GM19395 (cell line): ENCODE data around the gene NBPF1.
"Not testable (repeated sequence)": the region's sequence is repeated elsewhere in the genome, so short reads cannot be mapped to it uniquely, and the experiment has no call there.

Source experiments
- ATAC-seq: cut with Tn5 transposase; IDR thresholded peaks from one replicate; pipeline ENCODE4 v1.9.1; 2021; ENCODE audit warnings: mild to moderate bottlenecking, moderate library complexity; ENCODE audit not compliant: unreplicated experiment

The NBPF1 gene

DNA sequence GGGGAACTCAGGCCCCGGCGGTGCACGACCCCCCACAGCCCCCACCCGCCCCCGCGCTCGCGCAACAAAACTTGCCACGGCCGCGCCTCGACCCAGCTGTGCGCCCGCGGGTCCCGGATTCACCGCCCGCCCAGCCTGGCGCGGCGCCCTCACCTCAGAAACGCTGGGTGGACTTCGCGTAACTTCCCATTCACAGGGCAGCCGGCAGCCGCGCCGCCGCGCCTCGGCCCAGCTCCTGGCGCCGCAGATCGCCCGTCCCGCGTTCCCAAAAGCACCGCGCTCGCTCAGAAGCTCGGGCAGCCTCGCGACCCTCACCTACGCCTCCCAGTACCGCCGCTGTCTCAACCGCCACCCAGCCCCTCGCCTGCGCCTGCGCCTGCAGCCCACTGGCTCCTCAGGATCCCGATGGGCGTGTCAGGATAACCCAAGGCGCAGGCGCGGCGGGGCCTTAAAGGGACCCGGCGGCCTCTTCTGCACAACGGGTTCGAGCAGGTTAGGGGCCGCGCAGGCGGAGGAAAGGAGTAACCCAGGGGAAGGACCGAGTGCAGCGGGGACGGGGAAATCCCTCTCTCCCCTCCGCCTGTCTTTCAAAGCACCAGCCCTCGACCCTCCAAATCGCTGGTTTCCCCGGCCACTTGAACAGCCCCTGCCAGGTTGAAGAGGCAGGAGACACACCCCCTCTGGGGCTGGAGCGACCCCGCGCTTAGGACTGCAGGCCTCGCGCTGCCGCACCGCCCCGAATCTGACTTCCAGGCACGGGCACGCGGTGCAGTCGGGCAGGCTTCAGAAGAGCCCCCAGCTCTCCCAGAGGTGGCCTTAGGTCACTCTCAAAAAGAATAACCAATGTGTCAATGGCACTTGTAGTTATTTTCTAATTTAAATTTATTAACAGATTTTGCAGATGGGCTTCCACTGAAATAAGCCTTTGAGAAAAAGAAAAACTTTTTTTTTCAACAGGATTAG is at the start of gene NBPF1:
Gene NBPF1, minus strand, starts transcription at position 380 of the 963 bp plus-strand sequence.
- ATAC-seq, result peak; percentile 86

DNA sequence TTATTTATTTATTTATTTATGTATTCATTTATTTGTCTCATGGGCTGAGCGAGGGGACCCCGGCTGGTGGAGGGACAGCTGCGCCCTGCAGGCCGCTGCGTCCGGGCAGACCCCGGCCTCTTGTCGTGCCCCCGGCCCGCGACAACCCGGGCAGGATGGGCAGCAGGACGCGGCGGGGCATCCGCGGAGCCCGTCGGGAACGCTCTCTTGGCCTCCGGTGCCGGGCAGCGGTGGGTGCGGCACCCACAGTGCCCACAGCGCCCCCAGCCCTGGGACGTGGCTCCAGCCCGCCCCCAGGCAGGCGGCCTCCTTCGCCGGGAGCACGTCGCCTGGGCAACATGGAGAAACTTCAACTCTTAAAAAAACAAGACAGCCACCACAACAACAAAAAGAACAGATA is 44.9 kb upstream of the NBPF1 start:
- not testable (repeated sequence) for ATAC-seq

DNA sequence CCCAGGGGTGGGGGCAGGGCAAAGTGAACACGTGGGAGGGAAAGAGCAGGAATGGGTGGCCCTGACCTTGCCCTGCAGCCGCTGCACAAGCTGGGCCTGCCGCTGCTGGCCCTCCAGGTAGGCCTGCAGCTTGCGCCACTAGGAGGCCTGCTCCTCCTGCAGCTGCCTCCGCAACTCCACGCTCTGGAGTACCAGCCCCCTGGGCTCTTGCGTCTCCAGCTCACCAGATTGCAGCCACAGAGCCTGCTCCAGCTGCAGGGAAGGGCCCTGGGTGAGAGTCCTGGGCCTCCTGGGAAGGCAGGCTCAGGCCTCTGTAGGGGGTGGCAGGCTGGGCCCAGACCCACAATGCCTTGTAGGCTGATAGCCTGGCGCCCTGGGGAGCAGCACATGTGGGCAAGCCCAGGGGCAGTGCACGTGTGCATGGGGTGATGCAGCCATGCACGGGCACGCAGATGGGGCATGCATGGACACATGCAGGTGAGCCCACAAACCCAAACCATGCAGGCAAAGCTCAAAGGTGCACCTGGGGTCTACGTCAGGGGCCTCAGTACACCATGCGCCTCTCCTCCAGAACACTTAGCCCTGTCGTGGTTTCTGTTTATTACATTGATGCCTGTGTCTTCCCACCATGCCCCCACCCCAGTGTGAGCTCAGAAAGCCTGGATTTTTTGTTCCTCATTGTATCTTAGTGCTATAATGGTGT is 43.8 kb upstream of the NBPF1 start:
- ATAC-seq, result not testable (repeated sequence)

- ATAC-seq, result not testable (repeated sequence)
Observed at GRCh38 chr1:16656574-16656973, 43.2 kb upstream of the NBPF1 start.

GRCh38 chr1:16651560-16651959 is 38.2 kb upstream of the NBPF1 start:
- not testable (repeated sequence) for ATAC-seq

DNA sequence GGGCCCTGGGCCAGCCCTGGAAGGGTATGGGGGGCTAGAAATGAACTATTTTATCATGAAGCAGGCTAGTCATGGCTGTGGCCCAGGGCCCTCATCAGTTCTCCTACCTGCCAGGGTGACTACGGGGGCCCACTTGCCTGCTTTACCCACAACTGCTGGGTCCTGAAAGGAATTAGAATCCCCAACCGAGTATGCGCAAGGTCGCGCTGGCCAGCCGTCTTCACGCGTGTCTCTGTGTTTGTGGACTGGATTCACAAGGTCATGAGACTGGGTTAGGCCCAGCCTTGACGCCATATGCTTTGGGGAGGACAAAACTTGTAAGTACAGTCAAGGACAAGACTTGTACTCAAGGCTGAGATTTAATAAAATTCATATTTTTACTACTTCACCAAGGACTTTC is 36.6 kb upstream of the NBPF1 start:
- not testable (repeated sequence) for ATAC-seq

- ATAC-seq, result not testable (repeated sequence)
Observed at GRCh38 chr1:16649390-16649789, 36.0 kb upstream of the NBPF1 start.

DNA sequence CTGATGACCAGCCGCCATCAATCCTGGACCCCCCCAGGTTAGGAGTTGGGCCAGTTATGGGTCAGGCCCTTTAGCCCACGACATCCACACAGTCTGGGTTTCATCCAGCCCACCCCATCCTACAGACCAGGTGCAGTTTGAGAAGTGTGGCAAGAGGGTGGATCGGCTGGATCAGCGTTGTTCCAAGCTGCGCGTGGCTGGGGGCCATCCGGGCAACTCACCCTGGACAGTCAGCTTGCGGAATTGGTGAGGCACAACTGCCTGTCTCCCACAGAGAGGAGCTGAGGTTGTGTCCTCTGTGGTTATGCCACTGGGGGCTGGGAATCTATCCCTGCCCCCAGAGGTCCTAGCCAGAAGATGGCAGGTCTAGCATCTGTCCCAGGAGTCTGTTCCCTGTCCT is 35.4 kb upstream of the NBPF1 start:
- ATAC-seq, result not testable (repeated sequence)

GRCh38 chr1:16648250-16648649 is 34.9 kb upstream of the NBPF1 start:
- ATAC-seq, result not testable (repeated sequence)

GRCh38 chr1:16647179-16648176 is 34.1 kb upstream of the NBPF1 start:
- not testable (repeated sequence) for ATAC-seq

GRCh38 chr1:16646716-16647115 is 33.4 kb upstream of the NBPF1 start:
- ATAC-seq, result not testable (repeated sequence)

- ATAC-seq, result not testable (repeated sequence)
Observed at GRCh38 chr1:16646061-16646664, 32.8 kb upstream of the NBPF1 start.

DNA sequence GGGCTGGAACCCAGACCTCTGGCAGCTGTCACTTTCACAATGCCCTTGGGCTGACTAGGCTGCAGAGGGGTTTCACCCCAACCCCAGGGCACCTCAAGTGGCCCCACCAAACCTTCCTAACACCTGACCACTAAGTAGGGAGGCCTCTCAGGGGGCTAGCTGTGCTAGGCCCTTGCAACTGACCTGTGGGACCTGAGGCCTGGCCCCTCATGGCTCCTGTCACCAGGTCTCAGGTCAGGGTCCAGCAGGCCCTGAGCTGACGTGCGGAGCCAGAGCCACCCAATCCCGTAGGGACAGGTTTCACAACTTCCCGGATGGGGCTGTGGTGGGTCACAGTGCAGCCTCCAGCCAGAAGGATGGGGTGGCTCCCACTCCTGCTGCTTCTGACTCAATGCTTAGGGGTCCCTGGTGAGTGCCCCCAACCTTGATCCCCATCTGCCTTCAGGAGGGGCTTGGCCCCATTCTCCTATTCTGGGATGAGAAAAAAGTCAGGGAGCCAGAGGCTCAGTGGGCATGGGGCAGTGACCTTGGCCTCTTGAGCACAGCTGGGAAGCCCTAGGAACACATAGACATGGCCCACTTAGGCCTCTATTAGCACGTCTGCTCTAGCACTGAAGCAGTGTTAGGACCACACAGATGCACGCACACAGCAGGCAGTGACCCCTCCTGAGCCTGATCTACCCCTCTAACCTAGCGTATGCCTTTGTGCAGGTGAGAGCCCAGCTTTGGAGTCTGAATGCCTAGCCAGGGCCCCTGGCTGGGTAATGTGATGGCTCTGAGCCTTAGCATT is 32.1 kb upstream of the NBPF1 start:
- ATAC-seq, result not testable (repeated sequence)

DNA sequence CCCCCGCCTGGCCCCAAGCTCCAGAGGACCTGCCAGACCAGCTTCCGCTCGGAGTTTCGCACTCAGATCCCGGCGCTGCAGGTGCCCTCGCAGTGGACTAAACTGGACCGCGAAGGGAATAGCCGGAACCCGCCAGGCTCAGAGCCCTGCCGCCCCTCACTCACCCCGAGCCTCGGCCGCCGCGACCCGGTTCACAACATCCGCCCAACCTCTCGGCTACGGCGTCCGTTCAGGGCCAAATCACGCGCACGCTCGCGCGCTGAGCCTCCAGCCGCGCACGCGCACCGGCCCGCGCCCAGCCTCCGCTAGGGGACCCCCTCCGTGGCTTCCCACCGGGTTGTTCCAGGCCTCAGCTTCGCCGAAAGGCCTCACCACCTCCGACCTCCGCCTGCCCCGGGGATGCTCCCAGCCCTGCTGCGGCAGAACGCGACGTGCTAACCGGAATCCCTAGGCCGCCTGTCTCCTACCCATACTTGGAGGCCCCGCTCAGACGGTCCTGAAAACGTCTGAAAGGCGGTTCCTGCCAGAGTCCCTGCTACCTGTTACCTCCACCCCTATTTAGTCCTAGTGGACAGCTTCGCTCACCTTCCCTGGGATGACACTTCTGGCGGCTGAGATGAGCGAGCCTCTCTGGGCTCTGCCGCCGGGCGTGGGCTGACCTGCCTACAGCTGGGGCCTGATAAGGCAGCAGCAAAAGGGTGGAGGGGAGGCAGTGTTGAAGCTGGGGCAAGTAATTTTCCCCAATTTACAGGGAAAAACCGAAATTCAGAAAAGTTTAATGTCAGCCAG is 31.3 kb upstream of the NBPF1 start:
- ATAC-seq, result peak; percentile 79

DNA sequence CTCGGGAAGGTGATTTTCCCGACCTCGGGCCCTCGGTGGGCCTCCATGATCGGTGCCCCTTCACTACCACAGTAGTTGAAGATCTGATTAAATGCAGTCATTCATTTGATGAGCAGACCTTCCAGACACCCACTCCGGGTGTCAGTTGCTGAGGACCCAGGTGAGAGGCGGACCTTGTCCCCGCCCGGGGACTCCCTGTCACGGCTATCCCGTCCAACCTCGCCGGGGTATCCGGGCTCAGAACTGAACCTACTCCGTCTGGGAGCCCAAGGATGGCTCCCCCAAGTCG is 30.8 kb upstream of the NBPF1 start:
- ATAC-seq, result no peak

- ATAC-seq, result peak; percentile 15
Observed at GRCh38 chr1:16643476-16644192, 30.3 kb upstream of the NBPF1 start.

DNA sequence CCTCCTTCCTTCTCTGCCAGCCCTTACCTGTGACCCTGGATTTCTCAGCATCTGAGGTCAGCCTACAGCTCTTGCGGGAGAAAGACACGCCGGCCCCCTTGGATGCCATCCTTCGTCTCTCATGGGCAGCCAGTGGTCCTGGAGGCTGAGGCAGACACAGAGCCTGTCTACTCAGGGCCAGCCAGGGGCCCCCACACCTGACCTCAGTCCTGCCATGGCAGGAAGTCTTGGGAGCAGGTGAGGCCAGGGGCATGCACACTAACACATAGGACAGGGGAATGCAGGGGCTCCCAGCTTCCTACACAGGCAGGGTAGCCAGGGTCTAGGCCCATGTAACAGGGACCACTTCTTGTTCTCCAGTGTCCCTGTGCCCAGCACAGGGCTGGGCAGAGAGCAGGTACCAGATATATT is 29.6 kb upstream of the NBPF1 start:
- ATAC-seq, result not testable (repeated sequence)
